H1 (cell line): Measurements from ENCODE around the gene PGAM1. TPM values are rescaled to one million over a fixed set of nuclear protein-coding genes. Genes with fewer than 3 reads are reported as not detected.

Experiments
- CTCF ChIA-PET: fragments of 300-600 bp; sonication (Branson Sonifier 250); formaldehyde crosslinking; loops from one replicate; lab custom pipeline; 2021; ENCODE audit not compliant: partially characterized antibody; lab: Charles Lee
- POLR2A ChIA-PET: fragments of 300-600 bp; sonication (Branson Sonifier 250); formaldehyde crosslinking; loops from one replicate; lab custom pipeline; 2021; ENCODE audit warnings: inconsistent platforms; ENCODE audit not compliant: partially characterized antibody; lab: Charles Lee
- DNase-seq, 2 experiments: peaks; one replicate each; pipeline versions ENCODE4 v3.0.0 to v3.0.0-alpha.2; 2010 to 2022; ENCODE audit warnings: low spot score in 2 of 2, low read depth in 1 of 2, mixed read lengths in 1 of 2
- FAIRE-seq: peaks from 2 replicates; lab custom pipeline; 2011; peaks lifted over from hg19 to GRCh38; lab: Jason Lieb, UNC
- H2AFZ ChIP-seq: 2 replicates; pipeline ENCODE4 v1.8.1; 2012; ENCODE audit warnings: low read length, inconsistent platforms
- H2AK5ac ChIP-seq: 2 replicates; pipeline ENCODE4 v1.6.1; 2013; ENCODE audit warnings: low read depth, low read length
- H2BK120ac ChIP-seq: replicated peaks from 2 replicates; pipeline ENCODE3; 2013; ENCODE audit warnings: low read depth, low read length, inconsistent platforms
- H2BK12ac ChIP-seq: 2 replicates; pipeline ENCODE4 v1.6.1; 2013; ENCODE audit warnings: low read depth, low read length
- H2BK15ac ChIP-seq: 2 replicates; pipeline ENCODE4 v1.6.1; 2013; ENCODE audit warnings: low read length
- H2BK20ac ChIP-seq: 2 replicates; pipeline ENCODE4 v1.6.1; 2013; ENCODE audit warnings: low read length
- H2BK5ac ChIP-seq: 2 replicates; pipeline ENCODE4 v1.6.1; 2013; ENCODE audit warnings: low read depth, low read length
- H3K14ac ChIP-seq: 2 replicates; pipeline ENCODE4 v1.6.1; 2013; ENCODE audit warnings: inconsistent platforms; ENCODE audit not compliant: insufficient read length
- H3K18ac ChIP-seq: 2 replicates; pipeline ENCODE4 v1.6.1; 2013; ENCODE audit warnings: low read length; ENCODE audit errors: extremely low read depth
- H3K23ac ChIP-seq: 2 replicates; pipeline ENCODE4 v1.6.1; 2013; ENCODE audit warnings: inconsistent platforms; ENCODE audit not compliant: insufficient read length
- H3K23me2 ChIP-seq: 2 replicates; pipeline ENCODE4 v1.6.1; 2013; ENCODE audit warnings: low read depth, low read length
- H3K27ac ChIP-seq: 2 replicates; pipeline ENCODE4 v1.6.1; 2011; ENCODE audit warnings: low read depth, low read length, inconsistent platforms
- H3K27me3 ChIP-seq, 4 experiments: replicated peaks in 1 of 4; 1 replicate in 1 of 4; 2 replicates in 3 of 4; pipeline versions ENCODE4 v1.6.1 to v1.8.1; 2011 to 2013; ENCODE audit warnings: low read length in 3 of 4, mild to moderate bottlenecking in 3 of 4, inconsistent platforms in 2 of 4, mixed read lengths in 2 of 4, moderate library complexity in 1 of 4; ENCODE audit not compliant: control insufficient read depth in 3 of 4, insufficient read depth in 3 of 4; ENCODE audit errors: extremely low read depth in 1 of 4
- H3K36me3 ChIP-seq, 4 experiments: 2 replicates each; pipeline versions ENCODE4 v1.6.1 to v1.8.1; 2011 to 2013; ENCODE audit warnings: mild to moderate bottlenecking in 4 of 4, low read length in 3 of 4, moderate library complexity in 2 of 4, control low read depth in 1 of 4, inconsistent platforms in 1 of 4; ENCODE audit not compliant: insufficient read depth in 4 of 4, control insufficient read depth in 2 of 4
- H3K4ac ChIP-seq: replicated peaks from 2 replicates; pipeline ENCODE3; 2013; ENCODE audit warnings: low read length, low read depth, mixed read lengths, inconsistent platforms; ENCODE audit not compliant: insufficient read length
- H3K4me1 ChIP-seq, 4 experiments: replicated peaks in 1 of 4; 1 replicate in 1 of 4; 2 replicates in 3 of 4; pipeline versions ENCODE4 v1.6.1 to v1.8.1; 2011 to 2013; ENCODE audit warnings: low read length in 3 of 4, inconsistent platforms in 2 of 4, mixed read lengths in 1 of 4; ENCODE audit not compliant: insufficient read depth in 4 of 4, control insufficient read depth in 3 of 4
- H3K4me2 ChIP-seq, 2 experiments: 2 replicates each; pipeline versions ENCODE4 v1.6.1 to v1.8.1; 2011 to 2013; ENCODE audit warnings: low read depth in 2 of 2, low read length in 2 of 2, control low read depth in 1 of 2, inconsistent platforms in 1 of 2, mild to moderate bottlenecking in 1 of 2; ENCODE audit not compliant: insufficient read depth in 1 of 2
- H3K4me3 ChIP-seq, 4 experiments: fragments of 200-600, 300-600 bp in 1 of 4; sonication (generic), shearing (Covaris generic), sonication (Bioruptor Twin) in 1 of 4; 2 replicates each; pipeline versions ENCODE4 v1.5.1 to v1.8.1; 2011 to 2016; ENCODE audit warnings: low read length in 4 of 4, low read depth in 3 of 4, control low read depth in 2 of 4, inconsistent platforms in 2 of 4, mild to moderate bottlenecking in 2 of 4, mixed read lengths in 1 of 4, moderate library complexity in 1 of 4; ENCODE audit not compliant: insufficient read depth in 2 of 4; ENCODE audit errors: extremely low read depth in 1 of 4
- H3K56ac ChIP-seq: replicated peaks from 2 replicates; pipeline ENCODE3; 2013; ENCODE audit warnings: low read depth, mild to moderate bottlenecking, mixed read lengths, low read length, inconsistent platforms; ENCODE audit not compliant: insufficient read length
- H3K79me1 ChIP-seq: 2 replicates; pipeline ENCODE4 v1.6.1; 2013; ENCODE audit warnings: low read depth, low read length, control low read depth
- H3K79me2 ChIP-seq, 2 experiments: 2 replicates each; pipeline versions ENCODE4 v1.6.1 to v1.8.1; 2012 to 2013; ENCODE audit warnings: low read length in 2 of 2, mild to moderate bottlenecking in 2 of 2, inconsistent platforms in 1 of 2; ENCODE audit not compliant: insufficient read depth in 2 of 2, control insufficient read depth in 1 of 2
- H3K9ac ChIP-seq, 4 experiments: replicated peaks in 1 of 4; 1 replicate in 1 of 4; 2 replicates in 3 of 4; pipeline versions ENCODE4 v1.6.1 to v1.8.1; 2011 to 2013; ENCODE audit warnings: low read depth in 3 of 4, low read length in 3 of 4, control low read depth in 2 of 4, mild to moderate bottlenecking in 2 of 4, moderate library complexity in 2 of 4, inconsistent platforms in 1 of 4; ENCODE audit errors: extremely low read depth in 1 of 4
- H3K9me3 ChIP-seq, 2 experiments: 2 replicates each; pipeline versions ENCODE4 v1.6.1 to v1.8.1; 2012 to 2013; ENCODE audit warnings: mild to moderate bottlenecking in 2 of 2, moderate library complexity in 2 of 2, control low read depth in 1 of 2, inconsistent platforms in 1 of 2, low read depth in 1 of 2, low read length in 1 of 2, mixed read lengths in 1 of 2; ENCODE audit not compliant: insufficient read depth in 2 of 2
- H4K20me1 ChIP-seq, 2 experiments: replicated peaks in 1 of 2; 2 replicates each; pipeline versions ENCODE3 to v1.8.1; 2011 to 2013; ENCODE audit warnings: inconsistent platforms in 2 of 2, low read length in 2 of 2, mild to moderate bottlenecking in 1 of 2; ENCODE audit not compliant: insufficient read depth in 2 of 2, control insufficient read depth in 1 of 2
- H4K5ac ChIP-seq: 2 replicates; pipeline ENCODE4 v1.6.1; 2013; ENCODE audit warnings: low read length, low read depth, mixed read lengths, inconsistent platforms; ENCODE audit not compliant: insufficient read length
- H4K8ac ChIP-seq: 2 replicates; pipeline ENCODE4 v1.8.0; 2013; ENCODE audit warnings: mild to moderate bottlenecking, moderate library complexity, low read length, inconsistent platforms; ENCODE audit not compliant: insufficient read depth; ENCODE audit errors: extremely low read depth
- H4K91ac ChIP-seq: replicated peaks from 2 replicates; pipeline ENCODE3; 2013; ENCODE audit warnings: low read length, mixed read lengths, inconsistent platforms; ENCODE audit not compliant: insufficient read length
- ASH2L ChIP-seq: fragments of 200-600, 300-600 bp; sonication (generic); IDR thresholded peaks from one replicate; pipeline ENCODE4 v1.7.1; 2017; ENCODE audit warnings: low read length
- CTBP2 ChIP-seq: IDR thresholded peaks from 2 replicates; pipeline ENCODE4 v1.7.0; 2011; ENCODE audit warnings: borderline replicate concordance, mild to moderate bottlenecking, moderate library complexity, mixed read lengths, low read length; ENCODE audit not compliant: insufficient read depth, insufficient read length
- POLR2AphosphoS5 ChIP-seq: IDR thresholded peaks from 2 replicates; pipeline ENCODE4 v1.6.1; 2011; ENCODE audit warnings: low read depth, low read length
- SAP30 ChIP-seq: fragments of 300-600 bp; sonication (generic); IDR thresholded peaks from 2 replicates; pipeline ENCODE4 v1.7.1; 2012; ENCODE audit warnings: low read length, moderate library complexity, mild to moderate bottlenecking, inconsistent platforms; ENCODE audit not compliant: insufficient read depth, insufficient replicate concordance
- SP1 ChIP-seq: IDR thresholded peaks from 2 replicates; pipeline ENCODE4 v1.6.1; 2011; ENCODE audit warnings: low read depth, low read length
- TAF7 ChIP-seq: optimal IDR thresholded peaks from 2 replicates; pipeline ENCODE3; 2011; ENCODE audit warnings: low read depth, mild to moderate bottlenecking, inconsistent platforms, low read length, moderate library complexity, borderline replicate concordance
- TEAD4 ChIP-seq: IDR thresholded peaks from 2 replicates; pipeline ENCODE4 v1.6.1; 2012; ENCODE audit warnings: low read depth, low read length, inconsistent platforms, mixed read lengths
- WGBS, 2 experiments: shearing (Covaris generic) in 1 of 2; methylation state at CpG; one replicate each; pipeline versions ENCODE4 v1.1.6 to v1.1.7; 2013 to 2015; ENCODE audit warnings: low lambda C conversion rate in 2 of 2, mixed read lengths in 2 of 2, inconsistent platforms in 1 of 2, low coverage in 1 of 2, missing lambda C conversion rate in 1 of 2; ENCODE audit not compliant: insufficient replicate concordance in 2 of 2, insufficient coverage in 1 of 2, insufficient read length in 1 of 2; ENCODE audit errors: extremely low coverage in 1 of 2, missing lambda C conversion rate in 1 of 2; 5-methylcytosine and 5-hydroxymethylcytosine counted together
- polyA plus RNA-seq, 7 experiments: library from polyadenylated mRNA; depleted of rRNA in 3 of 7; stranded (reverse) in 5 of 7; unstranded in 2 of 7; fragments of >200 nt in 5 of 7; fragments of 200-250 nt in 2 of 7; gene quantifications; 1 replicate in 5 of 7; 2 replicates in 1 of 7; 4 replicates in 1 of 7; pipeline versions ENCODE4 v1.2.1 to v1.2.3, GENCODE V29; 2011 to 2013; ENCODE audit warnings: missing spikeins in 2 of 7, mixed read lengths in 2 of 7
- total RNA-seq: library from RNA; stranded (reverse); fragmentation: NEBNext Ultra II Directional; extraction: Animal tissue kit (Norgen Biotek cat#: 25700); gene quantifications from 2 replicates; pipeline ENCODE4 v1.2.1, GENCODE V29; 2021
- TF ChIP-seq, protein P1 (sequence below), 3 experiments: IDR thresholded peaks; 1 replicate in 2 of 3; 2 replicates in 1 of 3; pipeline versions ENCODE4 v1.5.1 to v1.6.1; 2011; ENCODE audit warnings: low read length in 3 of 3, mild to moderate bottlenecking in 3 of 3, inconsistent platforms in 2 of 3, low read depth in 1 of 3, moderate library complexity in 1 of 3; ENCODE audit not compliant: insufficient read depth in 1 of 3; ENCODE audit errors: control extremely low read depth in 1 of 3
- TF ChIP-seq, protein P2 (sequence below): IDR thresholded peaks from 2 replicates; pipeline ENCODE4 v1.6.1; 2011; ENCODE audit warnings: low read depth, mild to moderate bottlenecking, low read length; ENCODE audit not compliant: insufficient read depth

The PGAM1 gene
- total and polyA plus RNA-seq, 2 of the 8 experiments (the other 6 are each of a cell fraction or from before 2014, with no cell fraction given), result 791 to 799 TPM

DNA sequence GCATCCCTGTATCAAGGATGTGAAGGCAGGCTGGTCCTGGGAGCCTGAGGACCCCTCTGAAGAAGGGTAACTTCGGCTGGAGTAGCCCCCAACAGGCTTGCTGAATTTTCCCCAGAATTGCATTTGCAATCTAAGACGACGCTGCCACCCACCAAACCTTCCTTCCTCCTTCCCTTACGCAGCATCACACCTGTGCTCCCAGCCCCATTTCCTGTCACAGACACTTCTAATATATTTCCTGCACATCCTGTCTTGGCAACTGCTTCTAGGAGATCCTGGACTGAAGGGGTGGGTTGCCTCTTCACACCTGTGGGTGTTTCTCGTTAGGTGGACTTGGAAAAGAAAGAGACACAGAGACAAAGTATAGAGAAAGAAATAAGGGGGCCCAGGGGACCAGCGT is 9.4 kb upstream of the PGAM1 start:
- H3K27me3 ChIP-seq, result no peaks in the 10 kb centered on the region
- no peaks in the 10 kb centered on the region for H3K23me2 ChIP-seq
- FAIRE-seq, result no peak
- 90% methylated on average over 6 of the region's 6 CpGs; no CpG with 5 or more reads in 1 of the 2 experiments for WGBS, 2 experiments
- no peak overlapping the region for H3K23ac ChIP-seq
- H2BK5ac ChIP-seq, result no peak overlapping the region
- no peak overlapping the region for H3K4me2 ChIP-seq
- H4K8ac ChIP-seq, result no peak overlapping the region
- no peak overlapping the region for H3K18ac ChIP-seq
- POLR2A ChIA-PET, result interaction anchor here (1.4 kb wide), 1 partner anchor 18 kb away, joined by 5 read pairs; no protein-coding TSS in a partner anchor
- H3K79me2 ChIP-seq, result no peaks in the 10 kb centered on the region
- H3K4me3 ChIP-seq, result no peak overlapping the region
- H3K56ac ChIP-seq, result no peak overlapping the region
- no peaks in the 10 kb centered on the region for H3K79me1 ChIP-seq
- H3K36me3 ChIP-seq, result no peaks in the 10 kb centered on the region
- H4K20me1 ChIP-seq, result no peaks in the 10 kb centered on the region
- peaks cover 0 to 7% (median 1%) of the 10 kb centered on the region in 4 experiments; a peak in 2 of 7 replicates for H3K4me1 ChIP-seq
- no peak overlapping the region for H2AK5ac ChIP-seq
- no peak overlapping the region for H3K9ac ChIP-seq
- H2BK15ac ChIP-seq, result no peak overlapping the region
- no peak overlapping the region for H4K5ac ChIP-seq
- H2AFZ ChIP-seq, result no peak overlapping the region
- H4K91ac ChIP-seq, result no peak overlapping the region
- H2BK120ac ChIP-seq, result no peak overlapping the region
- CTCF ChIA-PET, result no interaction called here
- H2BK20ac ChIP-seq, result no peak overlapping the region
- no peak overlapping the region for H3K14ac ChIP-seq
- DNase-seq, result no peak
- H3K9me3 ChIP-seq, result no peaks in the 10 kb centered on the region
- no peak overlapping the region for H3K4ac ChIP-seq
- H2BK12ac ChIP-seq, result no peak overlapping the region
- H3K27ac ChIP-seq, result no peak overlapping the region
- TF ChIP-seq SAP30, result no peak
- no peak for TF ChIP-seq CTBP2
- no peak for TF ChIP-seq TAF7
- TF ChIP-seq TEAD4, result no peak
- TF ChIP-seq, protein P1, sequence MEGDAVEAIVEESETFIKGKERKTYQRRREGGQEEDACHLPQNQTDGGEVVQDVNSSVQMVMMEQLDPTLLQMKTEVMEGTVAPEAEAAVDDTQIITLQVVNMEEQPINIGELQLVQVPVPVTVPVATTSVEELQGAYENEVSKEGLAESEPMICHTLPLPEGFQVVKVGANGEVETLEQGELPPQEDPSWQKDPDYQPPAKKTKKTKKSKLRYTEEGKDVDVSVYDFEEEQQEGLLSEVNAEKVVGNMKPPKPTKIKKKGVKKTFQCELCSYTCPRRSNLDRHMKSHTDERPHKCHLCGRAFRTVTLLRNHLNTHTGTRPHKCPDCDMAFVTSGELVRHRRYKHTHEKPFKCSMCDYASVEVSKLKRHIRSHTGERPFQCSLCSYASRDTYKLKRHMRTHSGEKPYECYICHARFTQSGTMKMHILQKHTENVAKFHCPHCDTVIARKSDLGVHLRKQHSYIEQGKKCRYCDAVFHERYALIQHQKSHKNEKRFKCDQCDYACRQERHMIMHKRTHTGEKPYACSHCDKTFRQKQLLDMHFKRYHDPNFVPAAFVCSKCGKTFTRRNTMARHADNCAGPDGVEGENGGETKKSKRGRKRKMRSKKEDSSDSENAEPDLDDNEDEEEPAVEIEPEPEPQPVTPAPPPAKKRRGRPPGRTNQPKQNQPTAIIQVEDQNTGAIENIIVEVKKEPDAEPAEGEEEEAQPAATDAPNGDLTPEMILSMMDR (IDR thresholded peaks at IDR 0.05; ENCODE audit: control extremely low read depth in 1 of 3, insufficient read depth in 1 of 3, low read depth in 1 of 3, low read length in 3 of 3), result no peak
- TF ChIP-seq, protein P2, sequence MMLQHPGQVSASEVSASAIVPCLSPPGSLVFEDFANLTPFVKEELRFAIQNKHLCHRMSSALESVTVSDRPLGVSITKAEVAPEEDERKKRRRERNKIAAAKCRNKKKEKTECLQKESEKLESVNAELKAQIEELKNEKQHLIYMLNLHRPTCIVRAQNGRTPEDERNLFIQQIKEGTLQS, result no peak
- no peak for TF ChIP-seq ASH2L
- no peak for TF ChIP-seq SP1
- no peak for TF ChIP-seq POLR2AphosphoS5
